Keratinocyte (primary cell): ENCODE results near the gene TRAF7. TPM values are rescaled to one million over a fixed set of nuclear protein-coding genes. Genes with fewer than 3 reads are reported as not detected.

ENCODE experiments used
- DNase-seq: peaks from one replicate; pipeline ENCODE4 v3.0.0-alpha.2; 2011; ENCODE audit warnings: low read depth, missing footprints, low spot score
- FAIRE-seq: peaks from 2 replicates; lab custom pipeline; 2011; peaks lifted over from hg19 to GRCh38; lab: Jason Lieb, UNC
- H2AFZ ChIP-seq: 2 replicates; pipeline ENCODE4 v1.6.0; 2012; ENCODE audit warnings: low read length, control low read depth, inconsistent platforms; ENCODE audit not compliant: control insufficient read depth
- H3K27ac ChIP-seq: 2 replicates; pipeline ENCODE4 v1.5.1; 2011; ENCODE audit warnings: low read length; ENCODE audit not compliant: control insufficient read depth, insufficient read depth
- H3K27me3 ChIP-seq: 3 replicates; pipeline ENCODE4 v1.6.0; 2011; ENCODE audit warnings: low read length; ENCODE audit not compliant: control insufficient read depth, insufficient read depth; ENCODE audit errors: extremely low read depth
- H3K36me3 ChIP-seq, 2 experiments: 2 replicates in 1 of 2; 3 replicates in 1 of 2; pipeline ENCODE4 v1.5.1; 2011; ENCODE audit warnings: low read length in 2 of 2, mild to moderate bottlenecking in 1 of 2; ENCODE audit not compliant: control insufficient read depth in 2 of 2, insufficient read depth in 2 of 2; ENCODE audit errors: extremely low read depth in 1 of 2
- H3K4me1 ChIP-seq: 3 replicates; pipeline ENCODE4 v1.5.1; 2011; ENCODE audit warnings: low read length; ENCODE audit not compliant: control insufficient read depth, insufficient read depth; ENCODE audit errors: extremely low read depth
- H3K4me2 ChIP-seq: 3 replicates; pipeline ENCODE4 v1.6.0; 2011; ENCODE audit warnings: low read depth, low read length; ENCODE audit not compliant: control insufficient read depth, insufficient read depth; ENCODE audit errors: extremely low read depth
- H3K4me3 ChIP-seq, 3 experiments: fragments of 200-600 bp in 1 of 3; sonication (generic) in 1 of 3; 2 replicates in 2 of 3; 3 replicates in 1 of 3; pipeline ENCODE4 v1.5.1; 2011 to 2016; ENCODE audit warnings: low read length in 3 of 3, mild to moderate bottlenecking in 3 of 3, control low read depth in 2 of 3, inconsistent platforms in 1 of 3, low read depth in 1 of 3, mixed read lengths in 1 of 3, mixed run types in 1 of 3, moderate library complexity in 1 of 3; ENCODE audit not compliant: control insufficient read depth in 2 of 3, insufficient read depth in 2 of 3; ENCODE audit errors: extremely low read depth in 1 of 3
- H3K79me2 ChIP-seq: 2 replicates; pipeline ENCODE4 v1.6.0; 2012; ENCODE audit warnings: low read length; ENCODE audit not compliant: control insufficient read depth, insufficient read depth
- H3K9ac ChIP-seq: 3 replicates; pipeline ENCODE4 v1.6.0; 2011; ENCODE audit warnings: low read length; ENCODE audit not compliant: control insufficient read depth, insufficient read depth; ENCODE audit errors: extremely low read depth
- H3K9me1 ChIP-seq: 3 replicates; pipeline ENCODE4 v1.6.0; 2011; ENCODE audit warnings: low read length; ENCODE audit not compliant: control insufficient read depth, insufficient read depth; ENCODE audit errors: extremely low read depth
- H3K9me3 ChIP-seq: 2 replicates; pipeline ENCODE4 v1.5.1; 2012; ENCODE audit warnings: low read depth, low read length; ENCODE audit not compliant: control insufficient read depth
- H4K20me1 ChIP-seq: 3 replicates; pipeline ENCODE4 v1.6.0; 2011; ENCODE audit warnings: low read length; ENCODE audit not compliant: control insufficient read depth, insufficient read depth; ENCODE audit errors: extremely low read depth
- CTCF ChIP-seq, 3 experiments: IDR thresholded peaks in 1 of 3; conservative IDR thresholded peaks in 1 of 3; optimal IDR thresholded peaks in 1 of 3; 2 replicates in 2 of 3; 3 replicates in 1 of 3; pipeline versions ENCODE3 to v1.5.1; 2011; ENCODE audit warnings: low read length in 3 of 3, mild to moderate bottlenecking in 3 of 3, moderate library complexity in 2 of 3, control low read depth in 1 of 3, inconsistent platforms in 1 of 3; ENCODE audit not compliant: insufficient read depth in 2 of 3; ENCODE audit errors: extremely low read depth in 1 of 3
- EZH2 ChIP-seq: IDR thresholded peaks from one replicate; pipeline ENCODE4 v1.6.1; 2012; ENCODE audit warnings: inconsistent platforms, mild to moderate bottlenecking, low read length, moderate library complexity
- dilution Hi-C: fragments of 300-500 bp; cut with MboI; formaldehyde crosslinking; loops from one replicate; pipeline ENCODE4 v1.7.0; 2020; ENCODE audit warnings: low sequenced_read_pairs; ENCODE audit not compliant: extremely low pct_ligation_motif_present
- polyA plus RNA-seq, 5 experiments: library from polyadenylated mRNA; depleted of rRNA in 3 of 5; stranded (reverse) in 3 of 5; stranded (forward) in 1 of 5; unstranded in 1 of 5; fragments of >200 nt; gene quantifications; 1 replicate in 1 of 5; 2 replicates in 3 of 5; 3 replicates in 1 of 5; pipeline versions ENCODE4 v1.2.1 to v1.2.3, GENCODE V29; 2011 to 2012; ENCODE audit warnings: missing spikeins in 2 of 5, low read depth in 1 of 5, low replicate concordance in 1 of 5

TRAF7 gene
- polyA plus RNA-seq, 1 donor (not counting 4 experiments of a cell fraction or from before 2014, with no cell fraction given) = 38.4 TPM

- no peak overlapping the region for H3K9ac ChIP-seq
- FAIRE-seq = no peak
- dilution Hi-C loops = no loop called here
Observed at GRCh38 chr16:2174396-2175131, 19.0 kb downstream of the TRAF7 start.

GRCh38 chr16:2175454-2175853, 19.9 kb downstream of the TRAF7 start:
- Histone ChIP-seq H2AFZ (no peak overlapping the region), H3K9me1 (no peaks in the 10 kb centered on the region), H3K27me3 (peaks cover 2% of the 10 kb centered on the region), H3K4me2 (no peak overlapping the region), H3K9me3 (no peaks in the 10 kb centered on the region), H3K9ac (no peak overlapping the region), H3K79me2 (no peaks in the 10 kb centered on the region), H4K20me1 (no peaks in the 10 kb centered on the region), H3K4me1 (peaks cover 4% of the 10 kb centered on the region), H3K4me3 (no peak overlapping the region), H3K27ac (no peak overlapping the region), H3K36me3 (peaks cover 21 to 34% of the 10 kb centered on the region in 2 experiments)
- TF ChIP-seq EZH2 (no peak), CTCF (optimal IDR thresholded peaks at IDR 0.05 in 1 of 3, IDR thresholded peaks at IDR 0.05 in 1 of 3, conservative IDR thresholded peaks at IDR 0.05 in 1 of 3; ENCODE audit: extremely low read depth in 1 of 3, insufficient read depth in 2 of 3, low read length in 3 of 3) (no peak)
- FAIRE-seq (no peak), DNase-seq (no peak)
- dilution Hi-C loops = no loop called here

More at GRCh38 chr16:2174396-2175131, 19.0 kb downstream of the TRAF7 start:
- Histone ChIP-seq H3K9me3 (no peaks in the 10 kb centered on the region), H3K9me1 (no peaks in the 10 kb centered on the region), H3K4me3 (no peak overlapping the region), H3K4me1 (peaks cover 4% of the 10 kb centered on the region), H3K4me2 (no peak overlapping the region), H3K27ac (no peak overlapping the region), H4K20me1 (no peaks in the 10 kb centered on the region), H3K27me3 (peaks cover 2% of the 10 kb centered on the region), H3K79me2 (no peaks in the 10 kb centered on the region), H3K36me3 (peaks cover 24 to 34% of the 10 kb centered on the region in 2 experiments), H2AFZ (no peak overlapping the region)
- DNase-seq = no peak
- TF ChIP-seq EZH2 (no peak), CTCF (optimal IDR thresholded peaks at IDR 0.05 in 1 of 3, IDR thresholded peaks at IDR 0.05 in 1 of 3, conservative IDR thresholded peaks at IDR 0.05 in 1 of 3; ENCODE audit: extremely low read depth in 1 of 3, insufficient read depth in 2 of 3, low read length in 3 of 3) (no peak)
